ENCODE measurements around the gene NAB1.
"Not testable (repeated sequence)": the region's sequence is repeated elsewhere in the genome, so short reads cannot be mapped to it uniquely, and the experiment has no call there.

NAB1 gene

DNA sequence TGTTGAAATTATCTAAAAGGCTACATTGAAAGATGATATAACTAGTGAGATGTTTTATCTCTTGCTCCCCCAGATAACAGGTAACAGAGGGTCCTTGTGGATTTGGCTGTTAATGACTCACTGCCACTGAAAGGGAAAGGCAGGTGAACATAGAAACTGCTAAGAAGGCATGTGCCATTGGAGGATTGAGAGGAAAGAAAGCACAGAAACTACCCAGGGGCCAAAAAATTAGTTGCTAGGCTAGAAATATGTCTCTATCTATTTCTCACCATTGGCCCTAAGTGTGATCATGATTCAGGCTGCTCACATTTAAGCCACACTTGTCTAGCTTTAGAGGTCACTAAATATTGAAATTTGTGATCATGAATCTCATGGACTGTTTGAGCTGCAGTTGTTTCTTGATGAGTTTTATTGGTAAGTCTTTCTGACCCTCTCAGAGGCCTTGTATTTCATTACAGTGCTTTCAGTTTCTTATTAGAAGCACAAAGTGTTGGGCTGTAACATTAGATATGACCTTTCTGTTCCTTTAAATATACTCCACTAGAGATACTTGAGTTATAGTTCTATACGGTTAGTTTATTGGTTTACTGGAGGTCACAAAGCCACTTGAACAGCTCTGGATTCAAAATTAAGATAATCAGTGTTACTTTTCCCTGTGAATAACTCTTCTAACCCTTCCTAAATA is 26.2 kb downstream of the NAB1 start:
- DNase-seq (ENCODE audit: low spot score) = no peak

- DNase-seq (ENCODE audit: low spot score) = no peak
Measured at GRCh38 chr2:190677255-190677654, 28.4 kb downstream of the NAB1 start.

- no peak for DNase-seq (ENCODE audit: low spot score)
Measured at GRCh38 chr2:190678444-190679162, 29.7 kb downstream of the NAB1 start.

DNA sequence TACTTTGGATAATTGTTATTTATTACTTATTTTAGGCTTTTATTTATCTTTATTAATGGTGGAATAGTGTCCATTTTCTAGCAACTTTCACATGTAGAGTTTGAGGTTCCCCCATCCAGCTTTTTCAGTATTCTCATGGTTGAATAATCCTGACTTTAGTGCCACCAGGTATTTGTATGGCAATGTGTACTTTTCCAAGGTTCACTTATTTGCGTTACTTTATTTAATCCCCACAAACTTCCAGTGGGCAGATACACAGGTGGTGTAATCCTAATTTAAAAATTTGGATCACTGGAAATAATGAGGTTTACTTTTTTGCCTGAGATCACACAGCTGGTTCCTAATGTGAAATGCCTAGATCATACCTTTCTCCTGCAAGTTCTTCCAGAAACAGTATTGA is 30.5 kb downstream of the NAB1 start:
- DNase-seq (ENCODE audit: low spot score) = no peak

- peak; percentile 22 for DNase-seq (ENCODE audit: low spot score)
Measured at GRCh38 chr2:190679813-190680591, 31.1 kb downstream of the NAB1 start.

GRCh38 chr2:190682168-190682567 is 33.3 kb downstream of the NAB1 start:
- DNase-seq (ENCODE audit: low spot score) = no peak

DNA sequence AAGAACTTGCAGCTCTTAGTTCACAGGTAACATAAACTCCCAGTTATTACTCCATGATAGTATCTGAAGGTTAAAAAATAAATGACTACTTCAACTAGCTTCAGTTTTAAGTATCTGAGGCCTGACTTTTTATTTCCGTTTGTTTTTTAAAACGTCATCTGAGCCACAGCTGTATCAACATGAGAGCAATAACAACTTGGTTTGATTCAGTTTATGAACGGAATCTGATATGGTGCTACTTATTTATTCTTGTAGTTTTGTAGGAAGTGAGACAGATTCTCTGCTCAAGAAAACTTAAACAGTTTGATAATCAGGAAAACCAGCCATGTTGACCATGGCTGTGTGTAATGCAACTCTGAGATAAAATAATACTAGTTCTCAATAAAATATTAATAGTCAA is 34.9 kb downstream of the NAB1 start:
- no peak for DNase-seq (ENCODE audit: low spot score)

GRCh38 chr2:190684931-190685330 is 36.0 kb downstream of the NAB1 start:
- no peak for DNase-seq (ENCODE audit: low spot score)

- DNase-seq (ENCODE audit: low spot score) = no peak
Measured at GRCh38 chr2:190685333-190685732, 36.5 kb downstream of the NAB1 start.

DNA sequence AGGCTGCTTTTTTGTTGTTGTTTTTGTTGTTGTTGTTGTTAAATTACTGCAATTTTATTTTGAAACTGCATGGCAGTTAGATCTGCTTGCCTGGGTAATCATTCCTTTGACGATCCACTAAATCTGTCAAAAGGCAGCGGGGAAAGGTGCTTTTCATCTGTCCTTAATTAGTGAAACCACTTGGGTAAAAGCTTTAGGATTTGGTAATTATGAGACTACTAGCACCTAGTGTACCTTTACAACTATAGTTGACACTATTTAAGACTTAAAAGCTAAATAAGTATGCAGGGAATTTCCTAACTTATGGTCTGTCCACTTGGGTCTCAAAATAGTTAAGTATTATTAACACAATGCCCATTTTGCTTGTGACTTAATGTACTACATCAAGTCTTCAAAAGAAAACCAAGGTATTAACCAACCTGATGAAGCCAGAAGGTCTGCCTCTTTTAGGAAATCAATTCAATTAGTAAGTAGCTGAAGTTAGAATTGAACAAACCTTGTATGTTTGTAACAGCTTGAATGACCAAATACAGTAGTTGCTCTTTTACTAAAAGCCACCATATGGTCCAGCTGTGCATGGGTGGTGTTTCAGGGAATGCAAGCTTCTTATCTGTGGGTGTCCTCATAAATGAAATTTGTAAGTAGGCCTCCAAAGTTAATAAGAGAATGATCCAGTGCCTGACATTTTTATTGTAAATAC is 44.8 kb downstream of the NAB1 start:
- no peak for DNase-seq (ENCODE audit: low spot score)

- no peak for DNase-seq (ENCODE audit: low spot score)
Measured at GRCh38 chr2:190694479-190694878, 45.6 kb downstream of the NAB1 start.

GRCh38 chr2:190695739-190696138 is 46.9 kb downstream of the NAB1 start:
- no peak for DNase-seq (ENCODE audit: low spot score)

DNA sequence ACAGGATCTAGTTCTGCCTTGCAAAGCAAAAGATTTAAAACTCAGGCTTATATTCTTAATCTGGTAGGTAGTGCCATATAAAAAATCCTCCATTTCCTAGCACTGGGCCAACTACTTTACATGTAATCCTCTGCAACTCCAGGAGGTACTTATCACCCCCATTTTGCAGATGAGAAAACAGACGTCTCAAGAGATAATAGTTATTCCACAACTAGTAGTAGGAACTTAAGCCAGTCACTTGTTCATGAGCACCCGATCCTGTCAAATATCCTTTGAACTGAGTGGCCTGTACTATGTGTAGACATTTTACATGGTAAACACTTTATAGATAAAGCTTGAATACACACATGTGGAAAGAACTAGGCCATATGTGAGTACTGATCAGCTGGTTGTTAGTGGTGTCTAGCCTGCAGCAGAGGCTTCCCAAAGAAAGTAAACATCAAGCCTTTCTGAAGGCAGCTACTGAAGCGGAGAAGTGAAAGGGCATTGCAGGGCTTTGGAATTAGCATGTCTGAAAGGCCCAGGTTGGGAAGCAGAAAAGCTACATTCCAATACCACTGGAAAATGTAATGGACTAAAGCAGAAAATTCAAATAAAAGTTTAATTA is 48.0 kb downstream of the NAB1 start:
- no peak for DNase-seq (ENCODE audit: low spot score)

- no peak for DNase-seq (ENCODE audit: low spot score)
Measured at GRCh38 chr2:190697421-190697820, 48.5 kb downstream of the NAB1 start.

DNA sequence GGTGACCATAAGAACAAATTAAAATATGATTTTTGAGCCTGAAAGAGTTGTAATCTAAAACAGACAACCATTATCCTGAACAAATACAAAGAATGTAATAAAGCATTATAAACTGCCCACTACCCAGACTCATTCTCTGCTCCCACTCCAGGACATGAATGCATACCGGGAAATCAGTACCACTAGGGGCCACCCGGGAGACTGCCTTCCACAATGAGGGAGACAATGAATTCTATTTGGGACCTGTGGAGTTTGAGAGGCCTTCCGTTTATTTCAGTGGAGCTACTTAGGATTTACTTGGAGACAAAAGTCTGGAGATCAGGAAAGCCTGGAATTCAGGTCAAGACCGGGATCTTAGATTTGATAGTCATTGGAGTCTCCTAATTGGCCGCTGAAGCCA is 50.0 kb downstream of the NAB1 start:
- DNase-seq (ENCODE audit: low spot score) = no peak

GRCh38 chr2:190701586-190701985 is 52.7 kb downstream of the NAB1 start:
- no peak for DNase-seq (ENCODE audit: low spot score)

DNA sequence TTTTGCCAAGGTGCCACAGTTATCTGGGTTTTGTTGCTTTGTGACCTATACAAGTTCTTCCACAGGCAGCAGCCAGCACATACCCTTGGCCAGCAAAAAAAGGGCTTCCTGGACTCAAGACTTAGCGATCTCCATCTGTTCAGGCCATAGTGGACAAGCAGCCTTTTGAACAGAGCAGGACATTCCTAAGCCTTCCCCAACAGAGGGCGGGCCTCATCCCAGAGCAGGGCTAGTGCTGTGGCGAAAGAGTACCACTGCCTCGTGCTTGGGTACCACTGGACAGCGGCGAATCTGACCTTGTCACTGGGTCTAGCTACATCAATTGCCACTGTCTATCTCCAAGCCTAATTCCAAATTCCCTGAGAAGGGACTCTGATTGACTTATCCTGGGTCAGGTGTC is 56.4 kb downstream of the NAB1 start:
- DNase-seq (ENCODE audit: low spot score) = no peak

DNA sequence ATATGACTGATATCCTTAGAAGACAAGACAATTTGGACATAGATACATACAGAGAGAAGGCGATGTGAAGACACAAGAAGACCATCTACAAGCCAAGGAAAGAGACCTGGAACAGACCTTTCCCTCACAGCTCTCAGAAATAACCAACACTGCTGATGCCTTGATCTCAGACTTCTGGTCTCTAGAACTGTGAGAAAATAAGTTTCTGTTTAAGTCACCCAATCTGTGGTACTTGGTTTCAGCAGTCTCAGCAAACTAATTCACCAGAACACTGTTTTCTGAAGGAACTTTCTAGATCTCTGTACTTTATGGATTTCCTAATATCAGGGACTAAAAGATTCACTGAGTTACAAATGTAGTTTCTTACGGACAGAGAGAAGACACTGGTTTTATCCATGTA is 58.8 kb downstream of the NAB1 start:
- no peak for DNase-seq (ENCODE audit: low spot score)

DNA sequence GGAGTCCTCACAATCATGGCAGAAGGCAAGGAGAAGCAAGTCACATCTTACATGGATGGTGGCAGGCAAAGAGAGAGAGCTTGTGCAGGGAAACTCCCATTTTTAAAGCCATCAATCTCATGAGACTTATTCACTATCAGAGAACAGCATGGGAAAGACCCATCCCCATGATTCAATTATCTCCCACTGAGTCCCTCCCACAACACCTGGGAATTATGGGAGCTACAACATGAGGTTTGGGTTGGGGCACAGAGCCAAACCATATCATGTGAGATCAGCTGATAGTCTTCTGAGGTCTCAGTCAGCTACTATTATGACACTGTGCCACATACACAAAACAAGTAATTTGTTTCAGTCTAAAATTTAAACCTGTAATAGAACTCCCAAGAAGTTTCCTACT is 59.8 kb downstream of the NAB1 start:
- DNase-seq (ENCODE audit: low spot score) = not testable (repeated sequence)

DNA sequence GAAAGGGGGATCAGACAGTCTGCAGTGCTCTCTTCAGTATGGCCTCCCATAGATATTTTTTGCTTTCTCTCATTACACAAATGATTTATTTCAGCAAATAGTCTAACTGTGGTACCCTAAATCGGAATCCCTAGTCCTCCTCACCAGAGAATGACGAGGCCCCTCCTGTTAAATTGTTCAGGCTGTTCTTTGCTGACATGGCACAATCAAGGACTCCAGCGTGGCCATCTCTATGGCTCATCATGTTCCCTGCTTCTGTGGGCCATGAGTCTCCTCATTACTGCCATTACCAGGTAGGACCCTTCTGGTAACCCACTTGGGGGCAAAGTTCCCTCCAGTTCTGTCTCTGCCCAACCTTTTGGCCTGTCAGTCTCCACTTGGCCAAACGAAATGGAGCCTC is 62.2 kb downstream of the NAB1 start:
- no peak for DNase-seq (ENCODE audit: low spot score)

DNA sequence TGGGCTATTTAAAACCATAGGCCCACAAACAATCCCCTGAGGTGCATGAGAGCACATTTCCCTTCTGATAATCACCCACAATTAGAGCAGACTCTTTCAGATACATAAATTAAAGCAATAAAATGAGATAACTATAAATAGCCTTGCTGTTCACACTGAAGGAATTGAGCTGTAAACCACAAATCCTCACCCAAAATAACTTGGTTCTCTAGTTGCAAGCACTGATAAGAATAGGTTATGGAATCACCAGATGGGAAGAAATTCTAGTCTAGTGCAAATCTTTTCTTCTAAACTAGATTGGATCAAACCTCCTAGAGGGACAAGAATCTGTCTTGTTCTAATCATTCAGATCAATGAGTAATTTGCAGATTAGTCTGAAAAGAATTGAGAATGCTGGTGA is 64.6 kb downstream of the NAB1 start:
- no peak for DNase-seq (ENCODE audit: low spot score)

DNA sequence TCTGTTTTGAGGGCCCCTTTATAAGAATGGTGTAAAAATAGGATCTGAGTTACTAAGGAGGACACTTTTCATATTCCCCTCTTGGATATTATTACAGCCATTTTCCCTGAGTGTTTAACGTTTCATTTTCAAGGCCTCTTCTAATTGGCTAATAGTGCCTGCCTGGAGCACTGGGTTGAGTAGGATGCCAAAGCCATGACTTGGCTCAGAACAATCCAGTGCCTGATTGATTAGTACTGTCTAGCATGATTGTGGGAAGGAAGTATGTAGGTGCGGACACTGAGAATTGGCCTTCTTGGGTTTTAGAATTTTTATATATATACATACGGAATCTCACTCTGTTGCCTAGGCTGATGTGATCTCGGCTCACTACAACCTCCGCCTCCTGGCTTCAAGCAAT is 66.1 kb downstream of the NAB1 start:
- no peak for DNase-seq (ENCODE audit: low spot score)

All from LoVo (cell line).